Suprapubic skin (tissue), 4 donors: Measurements from ENCODE around the gene PRKCE. TPM values are rescaled to one million over a fixed set of nuclear protein-coding genes. Genes with fewer than 3 reads are reported as not detected.

Source experiments
- DNase-seq, 2 donors: peaks; one replicate each; pipeline ENCODE4 v3.0.0-alpha.2; 2019; ENCODE audit warnings: low spot score in 2 of 2
- H3K27ac ChIP-seq: fragments of 200-600 bp; sonication (generic); one replicate; pipeline ENCODE4 v1.5.1; 2019
- H3K27me3 ChIP-seq: fragments of 200-600 bp; sonication (generic); one replicate; pipeline ENCODE4 v1.5.1; 2019
- H3K36me3 ChIP-seq: fragments of 200-600 bp; sonication (generic); one replicate; pipeline ENCODE4 v1.5.1; 2019
- H3K4me1 ChIP-seq: fragments of 200-600 bp; sonication (generic); one replicate; pipeline ENCODE4 v1.5.1; 2019
- H3K4me3 ChIP-seq: fragments of 200-600 bp; sonication (generic); one replicate; pipeline ENCODE4 v1.5.1; 2019; ENCODE audit warnings: mild to moderate bottlenecking
- H3K9me3 ChIP-seq: fragments of 200-600 bp; sonication (generic); one replicate; pipeline ENCODE4 v1.5.1; 2019
- CTCF ChIP-seq, 2 donors: fragments of 200-600 bp in 1 of 2; fragments of 450-650 bp in 1 of 2; sonication (generic) in 1 of 2; IDR thresholded peaks; one replicate each; pipeline ENCODE4 v1.5.1; 2016 to 2019; ENCODE audit warnings: antibody characterized with exemption in 2 of 2, mild to moderate bottlenecking in 1 of 2, moderate library complexity in 1 of 2
- EP300 ChIP-seq: sonication (generic); formaldehyde crosslinking; IDR thresholded peaks from one replicate; pipeline ENCODE4 v1.6.1; 2017; ENCODE audit warnings: antibody characterized with exemption
- POLR2A ChIP-seq, 2 donors: fragments of 450-650 bp; IDR thresholded peaks; one replicate each; pipeline ENCODE4 v1.6.1; 2017; ENCODE audit warnings: antibody characterized with exemption in 2 of 2, mild to moderate bottlenecking in 2 of 2, moderate library complexity in 2 of 2
- POLR2AphosphoS5 ChIP-seq, 3 donors: sonication (generic); formaldehyde crosslinking; IDR thresholded peaks; one replicate each; pipeline ENCODE4 v1.6.1; 2017; ENCODE audit warnings: antibody characterized with exemption in 3 of 3
- WGBS: methylation state at CpG from one replicate; pipeline ENCODE4 v1.1.5; 2018; 5-methylcytosine and 5-hydroxymethylcytosine counted together
- total RNA-seq, 4 donors: library from RNA; depleted of rRNA; stranded (reverse); fragments of >200 nt; gene quantifications; one replicate each; pipeline ENCODE4 v1.1.0, GENCODE V29; 2016

The PRKCE gene
- total RNA-seq, 4 donors from 2014 or later = 7.9 to 18.3 (median 12.5) TPM

- peaks cover 21% of the 10 kb centered on the region for H3K4me1 ChIP-seq
These were observed 471.5 kb downstream of the PRKCE start for GRCh38 chr2:46123013-46123412.

GRCh38 chr2:46125798-46126197 is 474.3 kb downstream of the PRKCE start:
- Histone ChIP-seq H3K9me3 (no peaks in the 10 kb centered on the region), H3K27me3 (no peaks in the 10 kb centered on the region), H3K4me1 (peaks cover 4% of the 10 kb centered on the region), H3K4me3 (no peak overlapping the region), H3K27ac (no peak overlapping the region), H3K36me3 (no peaks in the 10 kb centered on the region)
- DNase-seq = no peak
- WGBS = 42% methylated on average over 4 of the region's 4 CpGs
- TF ChIP-seq POLR2AphosphoS5 (IDR thresholded peaks at IDR 0.05) = no peak
- no peak for TF ChIP-seq CTCF (IDR thresholded peaks at IDR 0.05)
- no peak for TF ChIP-seq POLR2A (IDR thresholded peaks at IDR 0.05)
- no peak for TF ChIP-seq EP300

More at GRCh38 chr2:46123013-46123412, 471.5 kb downstream of the PRKCE start:
- H3K36me3 ChIP-seq = no peaks in the 10 kb centered on the region
- H3K9me3 ChIP-seq = no peaks in the 10 kb centered on the region
- DNase-seq = no peak
- H3K27me3 ChIP-seq = no peaks in the 10 kb centered on the region
- H3K4me3 ChIP-seq = no peak overlapping the region
- H3K27ac ChIP-seq = no peak overlapping the region
- TF ChIP-seq CTCF (IDR thresholded peaks at IDR 0.05) (no peak), POLR2AphosphoS5 (IDR thresholded peaks at IDR 0.05) (no peak), POLR2A (IDR thresholded peaks at IDR 0.05) (no peak), EP300 (no peak)

DNA sequence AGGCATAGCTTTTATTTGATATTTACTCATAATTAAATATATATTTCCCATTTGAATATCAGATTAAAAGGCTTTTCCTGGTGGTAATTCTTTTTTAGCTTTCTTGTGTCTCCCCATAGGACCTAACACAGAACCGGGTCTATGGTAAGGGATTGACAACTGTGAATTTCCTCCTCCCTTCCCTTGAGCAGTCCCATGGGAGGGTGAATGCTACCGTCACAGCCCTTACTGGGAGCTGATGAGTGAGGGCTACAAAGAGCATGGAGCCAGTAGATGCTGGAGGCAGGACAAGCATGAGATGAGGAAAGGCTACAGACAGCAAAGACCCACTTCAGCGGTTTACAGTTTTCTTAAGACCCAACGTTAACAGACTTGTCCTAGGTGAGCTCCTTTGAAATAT is 475.1 kb downstream of the PRKCE start:
- DNase-seq = no peak
- no peak overlapping the region for H3K27ac ChIP-seq
- no peak for TF ChIP-seq EP300
- TF ChIP-seq POLR2A (IDR thresholded peaks at IDR 0.05) = no peak
- no peak for TF ChIP-seq POLR2AphosphoS5 (IDR thresholded peaks at IDR 0.05)
- TF ChIP-seq CTCF (IDR thresholded peaks at IDR 0.05) = no peak
- H3K27me3 ChIP-seq = no peaks in the 10 kb centered on the region
- H3K4me3 ChIP-seq = no peak overlapping the region
- WGBS = 81% methylated on average over 4 of the region's 4 CpGs
- peaks cover 4% of the 10 kb centered on the region for H3K4me1 ChIP-seq
- H3K9me3 ChIP-seq = no peaks in the 10 kb centered on the region
- no peaks in the 10 kb centered on the region for H3K36me3 ChIP-seq

- no peak for DNase-seq
- Histone ChIP-seq H3K36me3 (no peaks in the 10 kb centered on the region), H3K4me3 (no peak overlapping the region), H3K9me3 (no peaks in the 10 kb centered on the region), H3K27ac (no peak overlapping the region), H3K27me3 (no peaks in the 10 kb centered on the region), H3K4me1 (no peaks in the 10 kb centered on the region)
- 70% methylated on average over 3 of the region's 3 CpGs for WGBS
- TF ChIP-seq POLR2AphosphoS5 (IDR thresholded peaks at IDR 0.05) (no peak), POLR2A (IDR thresholded peaks at IDR 0.05) (no peak), EP300 (no peak), CTCF (IDR thresholded peaks at IDR 0.05) (no peak)
These were observed 475.7 kb downstream of the PRKCE start for GRCh38 chr2:46127176-46127575.

- no peak for DNase-seq
- Histone ChIP-seq H3K4me1 (peaks cover 20% of the 10 kb centered on the region), H3K27ac (no peak overlapping the region), H3K27me3 (no peaks in the 10 kb centered on the region), H3K36me3 (no peaks in the 10 kb centered on the region), H3K4me3 (no peak overlapping the region), H3K9me3 (no peaks in the 10 kb centered on the region)
- no peak for TF ChIP-seq EP300
- TF ChIP-seq POLR2AphosphoS5 (IDR thresholded peaks at IDR 0.05) = no peak
- no peak for TF ChIP-seq CTCF (IDR thresholded peaks at IDR 0.05)
- no peak for TF ChIP-seq POLR2A (IDR thresholded peaks at IDR 0.05)
- WGBS = 95% methylated on average over 4 of the region's 4 CpGs
These were observed 479.0 kb downstream of the PRKCE start for GRCh38 chr2:46130511-46130910.
